ENCODE measurements around the gene CYP2B6. TPM values are rescaled to one million over a fixed set of nuclear protein-coding genes. Genes with fewer than 3 reads are reported as not detected.
"Not testable (repeated sequence)": the region's sequence is repeated elsewhere in the genome, so short reads cannot be mapped to it uniquely, and the experiment has no call there.

The CYP2B6 gene
- total RNA-seq, 2 donors from 2014 or later, result not detected

DNA sequence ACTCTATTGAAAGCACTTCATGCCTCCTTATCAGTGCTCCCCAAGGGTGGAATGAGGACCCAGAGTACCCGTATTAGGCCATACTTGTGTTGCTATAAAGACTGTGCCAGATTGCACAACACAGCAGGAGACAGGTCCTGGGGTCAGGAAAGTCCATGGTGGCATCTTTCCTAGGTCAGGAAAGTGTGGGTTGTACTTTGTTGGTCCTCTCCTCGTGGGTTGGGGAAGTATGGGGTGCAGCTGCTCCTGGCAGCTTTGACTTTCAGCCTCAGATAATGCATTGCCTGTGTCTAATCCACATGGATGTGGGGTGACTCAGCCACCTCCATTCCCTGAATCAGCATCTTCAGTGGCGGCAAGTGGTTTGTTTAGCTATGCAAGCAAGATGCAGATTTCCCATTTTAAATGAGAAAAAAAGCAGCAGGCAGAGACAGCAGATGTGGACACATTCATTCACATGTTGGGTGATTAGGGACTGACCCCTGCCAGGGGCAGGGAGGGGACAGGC, 8.4 kb upstream of the CYP2B6 start:
- WGBS, 2 donors, result 7 to 9% methylated on average over 3 of the region's 3 CpGs
- H3K27ac ChIP-seq, result no peak overlapping the region
- intact Hi-C loops (cut with DNase I), result no loop called here
- H3K4me3 ChIP-seq, result no peak overlapping the region
- H3K36me3 ChIP-seq (replicated peaks in 1 of 2; ENCODE audit: insufficient read depth in 1 of 2, low read depth in 2 of 2), result no peaks in the 10 kb centered on the region
- ATAC-seq (no peak), DNase-seq (no peak)
- TF ChIP-seq, protein P1, sequence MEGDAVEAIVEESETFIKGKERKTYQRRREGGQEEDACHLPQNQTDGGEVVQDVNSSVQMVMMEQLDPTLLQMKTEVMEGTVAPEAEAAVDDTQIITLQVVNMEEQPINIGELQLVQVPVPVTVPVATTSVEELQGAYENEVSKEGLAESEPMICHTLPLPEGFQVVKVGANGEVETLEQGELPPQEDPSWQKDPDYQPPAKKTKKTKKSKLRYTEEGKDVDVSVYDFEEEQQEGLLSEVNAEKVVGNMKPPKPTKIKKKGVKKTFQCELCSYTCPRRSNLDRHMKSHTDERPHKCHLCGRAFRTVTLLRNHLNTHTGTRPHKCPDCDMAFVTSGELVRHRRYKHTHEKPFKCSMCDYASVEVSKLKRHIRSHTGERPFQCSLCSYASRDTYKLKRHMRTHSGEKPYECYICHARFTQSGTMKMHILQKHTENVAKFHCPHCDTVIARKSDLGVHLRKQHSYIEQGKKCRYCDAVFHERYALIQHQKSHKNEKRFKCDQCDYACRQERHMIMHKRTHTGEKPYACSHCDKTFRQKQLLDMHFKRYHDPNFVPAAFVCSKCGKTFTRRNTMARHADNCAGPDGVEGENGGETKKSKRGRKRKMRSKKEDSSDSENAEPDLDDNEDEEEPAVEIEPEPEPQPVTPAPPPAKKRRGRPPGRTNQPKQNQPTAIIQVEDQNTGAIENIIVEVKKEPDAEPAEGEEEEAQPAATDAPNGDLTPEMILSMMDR (IDR thresholded peaks at IDR 0.05), result no peak
- TF ChIP-seq POLR2A (IDR thresholded peaks at IDR 0.05), result no peak
- H3K9me3 ChIP-seq, result no peaks in the 10 kb centered on the region
- no peaks in the 10 kb centered on the region for H3K27me3 ChIP-seq
- peaks cover 5% of the 10 kb centered on the region for H3K4me1 ChIP-seq

DNA sequence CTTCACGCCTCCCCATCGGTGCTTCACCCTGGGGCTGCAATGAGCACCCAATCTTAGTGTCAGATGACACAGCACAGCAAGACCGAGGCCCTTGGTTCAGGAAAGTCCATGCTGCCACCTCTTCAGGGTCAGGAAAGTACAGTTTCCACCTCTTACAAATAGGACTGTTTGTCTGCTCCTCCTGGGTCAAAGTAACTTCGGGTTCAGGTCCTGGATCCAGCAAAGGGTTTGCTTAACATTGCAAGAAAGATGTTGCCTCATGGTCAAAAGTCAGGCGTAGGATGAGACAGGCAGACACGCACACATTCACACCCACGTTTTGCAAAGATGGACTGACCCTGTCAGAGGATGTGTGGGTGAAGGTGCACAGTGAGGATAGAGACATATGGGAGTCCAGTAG, 1.6 kb upstream of the CYP2B6 start:
- 57 to 74% methylated on average over 7 of the region's 7 CpGs for WGBS, 2 donors
- intact Hi-C loops (cut with DNase I), result no loop called here
- Histone ChIP-seq H3K4me3 (no peak overlapping the region), H3K27ac (no peak overlapping the region), H3K4me1 (no peaks in the 10 kb centered on the region), H3K27me3 (no peaks in the 10 kb centered on the region), H3K9me3 (no peaks in the 10 kb centered on the region), H3K36me3 (replicated peaks in 1 of 2; ENCODE audit: insufficient read depth in 1 of 2, low read depth in 2 of 2) (no peaks in the 10 kb centered on the region)
- TF ChIP-seq, protein P1 (IDR thresholded peaks at IDR 0.05), result no peak
- no peak for TF ChIP-seq POLR2A (IDR thresholded peaks at IDR 0.05)
- DNase-seq, result no peak
- no peak for ATAC-seq

- Histone ChIP-seq H3K36me3 (replicated peaks in 1 of 2; ENCODE audit: insufficient read depth in 1 of 2, low read depth in 2 of 2) (no peaks in the 10 kb centered on the region), H3K27ac (no peak overlapping the region), H3K27me3 (no peaks in the 10 kb centered on the region), H3K4me3 (no peak overlapping the region), H3K4me1 (no peaks in the 10 kb centered on the region), H3K9me3 (no peaks in the 10 kb centered on the region)
- TF ChIP-seq POLR2A (IDR thresholded peaks at IDR 0.05), result no peak
- TF ChIP-seq, protein P1 (IDR thresholded peaks at IDR 0.05), result no peak
- intact Hi-C loops (cut with DNase I), result no loop called here
- DNase-seq (no peak), ATAC-seq (no peak)
- 77 to 88% methylated on average over 2 of the region's 2 CpGs for WGBS, 2 donors
Observed at GRCh38 chr19:40995355-40995754, 4.3 kb downstream of the CYP2B6 start.

- H3K36me3 ChIP-seq (replicated peaks in 1 of 2; ENCODE audit: insufficient read depth in 1 of 2, low read depth in 2 of 2); ATAC-seq; H3K4me1 ChIP-seq; H3K27ac ChIP-seq; H3K27me3 ChIP-seq; intact Hi-C loops (cut with DNase I); H3K9me3 ChIP-seq; H3K4me3 ChIP-seq; DNase-seq: not testable (repeated sequence)
- WGBS, 2 donors, result 84 to 87% methylated on average over 2 of the region's 2 CpGs
Observed at GRCh38 chr19:40999018-40999417, 7.9 kb downstream of the CYP2B6 start.

DNA sequence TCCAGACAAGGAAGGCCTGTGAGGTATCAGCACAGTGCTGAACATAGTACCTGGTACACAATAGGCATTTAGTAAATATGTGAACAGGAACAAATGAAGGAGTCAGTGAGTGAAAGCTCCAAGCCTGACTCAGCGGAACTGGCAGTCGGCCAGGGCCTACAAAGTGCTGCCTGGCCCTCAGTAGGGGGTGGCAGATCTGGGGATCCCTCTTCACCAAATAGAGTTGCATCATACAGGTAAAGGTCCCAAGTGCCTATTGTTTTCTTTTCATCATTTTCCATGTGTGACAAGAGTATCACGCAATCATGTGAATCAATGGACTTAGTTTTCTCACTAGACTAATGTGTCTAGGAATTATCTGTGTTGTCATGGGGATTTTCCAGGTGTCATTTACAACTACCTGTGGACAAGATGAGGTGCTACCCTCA, 9.2 kb downstream of the CYP2B6 start:
- Histone ChIP-seq H3K27me3 (no peaks in the 10 kb centered on the region), H3K9me3 (no peaks in the 10 kb centered on the region), H3K4me1 (no peaks in the 10 kb centered on the region), H3K4me3 (no peak overlapping the region), H3K27ac (no peak overlapping the region), H3K36me3 (replicated peaks in 1 of 2; ENCODE audit: insufficient read depth in 1 of 2, low read depth in 2 of 2) (no peaks in the 10 kb centered on the region)
- DNase-seq, result peak; percentile 7 to 35 (median 15)
- ATAC-seq, result no peak
- TF ChIP-seq POLR2A (IDR thresholded peaks at IDR 0.05), result no peak
- TF ChIP-seq, protein P1 (IDR thresholded peaks at IDR 0.05), result no peak
- WGBS, 2 donors, result 54 to 55% methylated on average over 3 of the region's 3 CpGs
- intact Hi-C loops (cut with DNase I), result no loop called here

Data from body of pancreas (tissue), 4 donors.